Central memory CD8-positive, alpha-beta T cell (primary cell): ENCODE results near the gene OGFR.

Source experiments
- ATAC-seq: fragments of 150-1000 bp; cut with Tn5 transposase; replicated peaks from 2 replicates; pipeline ENCODE4 v1.10.0; 2022; ENCODE audit warnings: mild to moderate bottlenecking, moderate FRiP score, moderate number of reproducible peaks; ENCODE audit not compliant: poor library complexity, severe bottlenecking; ENCODE audit errors: extremely low read depth
- DNase-seq, 2 donors: peaks; one replicate each; pipeline ENCODE4 v3.0.0; 2021; ENCODE audit warnings: low spot score in 2 of 2
- H3K27ac Mint-ChIP-seq: one replicate; pipeline ENCODE4 v1.8.0; 2022; ENCODE audit warnings: low read depth, mild to moderate bottlenecking, moderate library complexity, mixed read lengths
- H3K27me3 Mint-ChIP-seq: one replicate; pipeline ENCODE4 v1.8.0; 2022; ENCODE audit warnings: mixed read lengths
- H3K36me3 Mint-ChIP-seq: one replicate; pipeline ENCODE4 v1.8.0; 2022; ENCODE audit warnings: mild to moderate bottlenecking, moderate library complexity, mixed read lengths; ENCODE audit not compliant: insufficient read depth
- H3K4me1 Mint-ChIP-seq: one replicate; pipeline ENCODE4 v1.8.0; 2022; ENCODE audit warnings: mixed read lengths
- H3K4me3 Mint-ChIP-seq: one replicate; pipeline ENCODE4 v1.8.0; 2022; ENCODE audit warnings: mild to moderate bottlenecking, moderate library complexity, mixed read lengths
- H3K9me3 Mint-ChIP-seq: one replicate; pipeline ENCODE4 v1.8.0; 2022; ENCODE audit warnings: mixed read lengths

The OGFR gene

DNA sequence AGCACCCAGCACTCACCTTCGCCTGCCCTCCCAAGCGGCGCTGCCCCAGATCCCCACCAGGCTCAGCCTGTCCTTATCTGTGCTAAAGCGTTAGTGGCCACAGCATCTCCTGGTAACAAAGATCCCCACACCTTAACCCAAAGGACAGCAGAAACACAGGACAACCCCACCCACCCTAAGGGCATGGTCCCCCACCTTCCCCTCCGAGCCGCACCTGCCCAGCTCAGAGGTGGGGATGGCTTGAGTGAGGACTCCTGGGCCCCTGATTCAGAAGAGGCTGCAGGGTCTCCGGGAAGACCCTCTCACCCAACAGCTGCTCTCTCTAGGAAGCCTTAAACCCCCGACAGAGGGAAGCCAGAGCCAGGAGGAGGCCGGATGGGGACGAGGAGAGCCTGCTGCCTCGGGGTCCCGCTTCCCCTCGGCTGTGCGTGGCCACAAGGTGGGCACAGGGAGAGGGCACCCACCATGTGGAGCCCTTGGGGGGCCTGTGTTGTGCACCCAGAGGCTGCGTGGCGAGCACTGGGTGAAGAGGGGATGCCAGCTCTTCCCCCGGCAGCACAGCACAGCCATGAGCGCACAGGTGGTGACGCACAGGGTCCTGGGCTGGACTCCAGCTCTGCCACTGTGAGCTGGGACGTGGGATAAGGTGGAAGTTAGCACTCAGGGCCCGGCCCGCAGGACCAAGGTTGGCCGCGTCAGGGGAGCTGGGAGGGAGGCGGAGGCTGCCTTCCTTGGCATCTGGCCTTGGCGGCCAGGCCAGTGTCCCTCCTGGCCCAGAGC is 40.3 kb upstream of the OGFR start:
- Mint-ChIP-seq H3K27me3 (no peaks in the 10 kb centered on the region), H3K9me3 (no peaks in the 10 kb centered on the region), H3K4me3 (no peak overlapping the region), H3K4me1 (peaks cover 19% of the 10 kb centered on the region), H3K36me3 (peaks cover 2% of the 10 kb centered on the region), H3K27ac (no peak overlapping the region)
- no peak for ATAC-seq
- DNase-seq: no peak

- Mint-ChIP-seq H3K36me3 (peaks cover 2% of the 10 kb centered on the region), H3K27ac (no peak overlapping the region), H3K27me3 (no peaks in the 10 kb centered on the region), H3K4me3 (no peak overlapping the region), H3K4me1 (peaks cover 20% of the 10 kb centered on the region), H3K9me3 (no peaks in the 10 kb centered on the region)
- ATAC-seq (no peak), DNase-seq (no peak)
Measured at GRCh38 chr20:62765021-62765420, 39.6 kb upstream of the OGFR start.

DNA sequence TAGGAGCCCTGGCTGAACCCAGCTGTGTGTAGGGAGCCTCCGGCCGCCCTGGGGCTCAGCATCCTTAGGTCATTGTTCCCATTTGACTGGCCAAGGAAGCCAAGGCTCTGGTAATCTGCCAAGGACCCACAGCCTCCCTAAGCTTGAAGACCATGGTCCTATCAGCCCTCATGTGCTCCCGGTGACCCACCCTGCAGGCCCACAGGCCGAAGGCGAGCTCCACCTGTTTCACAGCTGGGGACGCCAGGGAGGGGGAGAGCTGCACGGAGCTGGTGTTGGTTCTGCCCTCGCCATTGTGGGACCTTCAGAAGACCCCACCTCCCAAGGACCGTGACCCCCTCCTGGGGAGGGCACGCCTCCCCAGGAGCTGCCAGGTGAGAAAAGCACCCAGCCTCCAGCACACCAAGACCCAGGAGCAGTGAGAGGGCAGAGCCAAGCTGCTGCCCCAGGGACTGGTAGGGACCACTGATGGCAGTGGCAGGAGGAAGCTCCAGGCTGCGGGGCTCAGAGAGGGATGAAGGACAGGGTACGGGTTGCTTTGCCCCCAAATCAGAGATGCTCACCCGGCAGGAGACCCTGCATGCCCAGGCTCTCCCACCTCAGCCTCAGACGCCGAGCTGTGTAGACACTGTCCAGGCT is 39.1 kb upstream of the OGFR start:
- DNase-seq: no peak
- Mint-ChIP-seq H3K27me3 (no peaks in the 10 kb centered on the region), H3K4me3 (no peak overlapping the region), H3K27ac (no peak overlapping the region), H3K4me1 (peaks cover 20% of the 10 kb centered on the region), H3K36me3 (peaks cover 2% of the 10 kb centered on the region), H3K9me3 (no peaks in the 10 kb centered on the region)
- ATAC-seq: no peak

- Mint-ChIP-seq H3K4me1 (peaks cover 20% of the 10 kb centered on the region), H3K27ac (no peak overlapping the region)
- no peak for ATAC-seq
Measured at GRCh38 chr20:62766071-62766450, 38.6 kb upstream of the OGFR start.

GRCh38 chr20:62766716-62767115 is 37.9 kb upstream of the OGFR start:
- no peak for DNase-seq
- Mint-ChIP-seq H3K9me3 (no peaks in the 10 kb centered on the region), H3K4me1 (peaks cover 20% of the 10 kb centered on the region), H3K4me3 (no peak overlapping the region), H3K27ac (no peak overlapping the region), H3K27me3 (no peaks in the 10 kb centered on the region), H3K36me3 (peaks cover 2% of the 10 kb centered on the region)
- ATAC-seq: no peak

More at GRCh38 chr20:62766071-62766450, 38.6 kb upstream of the OGFR start:
- Mint-ChIP-seq H3K4me3 (no peak overlapping the region), H3K27me3 (no peaks in the 10 kb centered on the region), H3K36me3 (peaks cover 2% of the 10 kb centered on the region), H3K9me3 (no peaks in the 10 kb centered on the region)
- no peak for DNase-seq

DNA sequence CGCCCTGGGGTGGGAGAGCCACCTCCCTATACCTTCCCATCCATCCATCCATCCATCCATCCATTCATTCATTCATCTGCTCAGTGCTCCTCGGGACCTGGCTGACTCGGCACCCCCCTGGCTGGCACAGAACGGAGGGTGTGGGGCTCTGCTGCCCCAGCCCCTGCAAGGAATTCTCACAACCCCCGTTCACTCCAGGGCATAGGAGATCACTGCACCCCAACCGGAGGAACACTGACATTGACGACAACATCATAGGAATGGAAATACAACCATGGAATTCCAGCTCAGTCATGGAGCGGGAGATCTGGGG is 36.4 kb upstream of the OGFR start:
- H3K27me3 Mint-ChIP-seq: no peaks in the 10 kb centered on the region
- no peak overlapping the region for H3K4me3 Mint-ChIP-seq
- no peak for ATAC-seq
- no peak for DNase-seq
- H3K4me1 Mint-ChIP-seq: peaks cover 20% of the 10 kb centered on the region
- no peaks in the 10 kb centered on the region for H3K9me3 Mint-ChIP-seq
- no peak overlapping the region for H3K27ac Mint-ChIP-seq
- H3K36me3 Mint-ChIP-seq: peaks cover 2% of the 10 kb centered on the region

DNA sequence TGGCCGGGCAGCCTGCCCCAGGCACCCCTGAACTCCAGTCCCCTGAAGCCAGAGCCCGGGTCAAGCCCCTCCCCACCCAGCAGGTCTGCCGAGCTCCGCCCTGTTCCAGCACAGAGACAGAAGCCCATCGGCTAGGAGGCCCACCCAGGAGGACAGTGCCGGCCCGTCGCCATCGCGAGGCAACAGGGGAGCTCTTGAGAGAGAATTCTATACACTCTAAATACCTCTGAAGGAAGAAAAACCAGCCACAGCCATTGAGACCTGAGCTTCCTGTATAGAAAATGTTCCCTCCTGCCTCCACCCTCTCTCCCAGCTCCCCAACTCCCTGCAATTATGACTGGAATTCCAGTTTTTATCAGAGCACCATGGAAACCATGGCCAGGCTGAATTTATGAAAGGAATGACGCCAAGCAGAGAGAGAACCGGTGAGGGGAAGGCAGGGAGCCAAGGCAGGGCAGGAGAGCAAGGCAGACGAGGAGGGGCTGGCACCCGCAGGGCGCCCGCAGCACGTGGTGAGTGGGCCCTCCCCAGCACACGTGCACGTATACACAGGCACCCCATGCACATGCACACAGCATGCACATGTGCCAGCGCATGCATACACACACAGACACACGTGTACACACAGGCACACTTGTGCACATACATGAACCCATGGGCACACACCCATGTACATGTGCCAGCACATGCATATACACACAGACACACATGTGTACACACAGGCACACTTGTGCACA is 35.9 kb upstream of the OGFR start:
- Mint-ChIP-seq H3K36me3 (peaks cover 2% of the 10 kb centered on the region), H3K9me3 (no peaks in the 10 kb centered on the region), H3K4me3 (no peak overlapping the region), H3K27ac (no peak overlapping the region), H3K4me1 (peaks cover 20% of the 10 kb centered on the region), H3K27me3 (no peaks in the 10 kb centered on the region)
- DNase-seq (no peak), ATAC-seq (no peak)

- Mint-ChIP-seq H3K36me3 (peaks cover 2% of the 10 kb centered on the region), H3K4me1 (peaks cover 25% of the 10 kb centered on the region), H3K9me3 (no peaks in the 10 kb centered on the region), H3K4me3 (no peak overlapping the region), H3K27me3 (no peaks in the 10 kb centered on the region), H3K27ac (no peak overlapping the region)
- DNase-seq (no peak), ATAC-seq (no peak)
Measured at GRCh38 chr20:62769346-62770071, 35.1 kb upstream of the OGFR start.

DNA sequence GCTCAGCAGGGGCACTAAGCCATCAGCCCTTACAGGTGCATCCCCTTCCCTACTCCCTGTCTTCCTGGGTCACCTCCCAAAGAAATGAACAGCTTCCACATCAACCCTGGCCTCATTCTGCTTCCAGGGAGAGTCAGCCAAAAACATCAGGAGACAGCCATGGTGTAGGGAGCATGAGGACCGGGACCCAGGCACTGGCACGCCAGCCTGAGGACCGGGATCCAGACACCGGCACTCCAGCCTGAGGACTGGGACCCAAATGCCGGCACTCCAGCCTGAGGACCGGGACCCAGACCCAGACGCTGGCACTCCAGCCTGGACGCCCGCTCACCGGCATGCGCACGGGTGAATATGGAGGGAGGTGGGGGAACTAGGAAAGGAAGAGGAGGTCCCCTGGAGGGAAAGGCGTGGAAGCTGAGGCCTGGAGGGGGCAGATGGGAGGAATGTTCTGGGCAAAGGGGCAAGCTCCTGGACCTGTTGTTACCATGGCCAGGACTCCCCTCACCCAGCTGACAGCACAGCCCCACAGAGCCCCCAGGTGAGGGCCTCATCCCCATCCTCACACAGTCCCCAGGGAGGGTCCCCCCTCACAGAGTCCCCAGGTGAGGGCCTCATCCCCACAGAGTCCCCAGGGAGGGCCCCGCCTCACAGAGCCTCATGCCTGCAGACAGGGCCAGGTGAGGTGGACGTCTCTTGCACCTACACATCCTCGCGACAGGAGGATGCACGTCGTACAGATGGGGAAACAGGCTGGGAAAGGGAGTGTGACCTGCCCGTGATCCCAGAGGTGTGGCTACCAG is 34.3 kb upstream of the OGFR start:
- Mint-ChIP-seq H3K27ac (no peak overlapping the region), H3K4me1 (peaks cover 25% of the 10 kb centered on the region), H3K27me3 (no peaks in the 10 kb centered on the region), H3K36me3 (peaks cover under 1% of the 10 kb centered on the region), H3K9me3 (no peaks in the 10 kb centered on the region), H3K4me3 (no peak overlapping the region)
- DNase-seq (no peak), ATAC-seq (no peak)

DNA sequence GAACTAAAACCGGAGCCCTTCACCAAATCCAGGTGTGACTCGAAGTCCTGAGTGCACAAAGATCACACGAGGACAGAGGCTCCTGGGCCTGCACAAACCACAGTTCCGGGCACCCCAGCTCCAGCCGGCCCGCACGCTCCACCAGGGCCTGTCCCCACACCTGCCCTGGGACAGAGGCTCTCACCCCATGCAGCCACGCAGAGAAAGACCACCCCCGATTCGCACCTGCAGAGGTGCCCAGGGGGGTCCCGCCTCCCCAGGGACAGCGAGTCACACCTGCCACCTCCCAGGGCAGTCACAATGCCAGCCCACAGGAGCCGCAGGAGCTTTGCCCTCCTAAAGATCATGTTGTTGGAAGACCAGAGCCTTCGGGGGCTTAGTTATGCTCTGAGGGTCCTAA is 33.7 kb upstream of the OGFR start:
- H3K36me3 Mint-ChIP-seq: peaks cover 2% of the 10 kb centered on the region
- ATAC-seq: no peak
- H3K27me3 Mint-ChIP-seq: no peaks in the 10 kb centered on the region
- DNase-seq: no peak
- H3K4me3 Mint-ChIP-seq: no peak overlapping the region
- no peaks in the 10 kb centered on the region for H3K9me3 Mint-ChIP-seq
- peaks cover 29% of the 10 kb centered on the region for H3K4me1 Mint-ChIP-seq
- H3K27ac Mint-ChIP-seq: no peak overlapping the region

GRCh38 chr20:62771396-62772102 is 33.1 kb upstream of the OGFR start:
- DNase-seq (no peak), ATAC-seq (no peak)
- Mint-ChIP-seq H3K4me1 (peaks cover 36% of the 10 kb centered on the region), H3K27ac (no peak overlapping the region), H3K9me3 (no peaks in the 10 kb centered on the region), H3K27me3 (no peaks in the 10 kb centered on the region), H3K36me3 (peaks cover 3% of the 10 kb centered on the region), H3K4me3 (no peak overlapping the region)
